Measurements from ENCODE around the gene POMT2.

POMT2 gene

DNA sequence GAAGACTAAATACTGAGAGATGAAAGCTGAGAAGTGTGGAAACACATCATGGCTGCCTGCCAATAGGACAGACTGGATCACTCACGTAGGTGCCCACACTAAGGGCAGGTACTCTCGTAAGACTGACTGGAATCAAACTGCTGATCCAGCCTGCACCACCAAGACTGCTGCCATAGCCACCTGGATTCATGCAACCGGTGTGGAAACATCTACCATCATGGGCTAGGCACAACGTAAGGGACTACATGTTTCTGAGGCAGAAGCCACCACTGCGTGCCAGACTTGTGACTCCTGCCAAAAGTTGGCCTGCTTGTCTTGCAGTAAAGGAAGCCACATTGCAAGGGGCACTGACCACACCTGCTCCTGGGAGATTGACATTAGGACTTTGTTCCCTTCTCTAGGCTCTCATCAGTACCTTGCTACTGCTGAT lies 3.8 kb downstream of the POMT2 start:
- Histone ChIP-seq H3K27me3 (ENCODE audit: control insufficient read depth in 2 of 2, insufficient read depth in 2 of 2, low read length in 2 of 2) (no peaks in the 10 kb centered on the region), H3K9me3 (ENCODE audit: control insufficient read depth in 2 of 2, low read length in 2 of 2) (no peaks in the 10 kb centered on the region), H3K4me3 (ENCODE audit: low read length in 2 of 2) (no peak overlapping the region), H3K4me1 (ENCODE audit: control insufficient read depth in 2 of 2, insufficient read depth in 2 of 2, low read length in 2 of 2) (peaks cover 13 to 30% of the 10 kb centered on the region in 2 donors), H3K9ac (ENCODE audit: low read depth in 1 of 2, low read length in 2 of 2) (no peak overlapping the region), H3K27ac (ENCODE audit: low read depth in 2 of 2, low read length in 2 of 2) (no peak overlapping the region), H3K36me3 (ENCODE audit: control insufficient read depth in 2 of 2, insufficient read depth in 2 of 2, low read length in 2 of 2) (no peaks in the 10 kb centered on the region)

DNA sequence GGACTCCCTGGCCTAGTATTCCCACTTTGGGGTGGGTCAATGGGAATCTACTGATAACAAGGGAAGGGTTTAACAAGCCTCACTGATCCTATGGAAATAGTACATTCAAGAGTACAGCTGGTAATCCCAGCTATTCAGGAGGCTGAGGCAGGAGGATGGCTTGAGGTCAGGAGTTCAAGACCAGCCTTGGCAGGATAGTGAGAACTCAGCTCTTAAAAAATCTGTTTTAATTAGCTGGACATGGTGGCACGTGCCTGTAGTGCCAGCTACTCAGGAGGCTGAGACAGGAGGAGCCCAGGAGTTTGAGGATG lies 4.5 kb downstream of the POMT2 start:
- H3K36me3 ChIP-seq (ENCODE audit: control insufficient read depth in 2 of 2, insufficient read depth in 2 of 2, low read length in 2 of 2): no peaks in the 10 kb centered on the region
- H3K9ac ChIP-seq (ENCODE audit: low read depth in 1 of 2, low read length in 2 of 2): no peak overlapping the region
- no peaks in the 10 kb centered on the region for H3K27me3 ChIP-seq (ENCODE audit: control insufficient read depth in 2 of 2, insufficient read depth in 2 of 2, low read length in 2 of 2)
- H3K27ac ChIP-seq (ENCODE audit: low read depth in 2 of 2, low read length in 2 of 2): no peak overlapping the region
- peaks cover 13 to 28% of the 10 kb centered on the region in 2 donors for H3K4me1 ChIP-seq (ENCODE audit: control insufficient read depth in 2 of 2, insufficient read depth in 2 of 2, low read length in 2 of 2)
- H3K9me3 ChIP-seq (ENCODE audit: control insufficient read depth in 2 of 2, low read length in 2 of 2): no peaks in the 10 kb centered on the region
- no peak overlapping the region for H3K4me3 ChIP-seq (ENCODE audit: low read length in 2 of 2)

DNA sequence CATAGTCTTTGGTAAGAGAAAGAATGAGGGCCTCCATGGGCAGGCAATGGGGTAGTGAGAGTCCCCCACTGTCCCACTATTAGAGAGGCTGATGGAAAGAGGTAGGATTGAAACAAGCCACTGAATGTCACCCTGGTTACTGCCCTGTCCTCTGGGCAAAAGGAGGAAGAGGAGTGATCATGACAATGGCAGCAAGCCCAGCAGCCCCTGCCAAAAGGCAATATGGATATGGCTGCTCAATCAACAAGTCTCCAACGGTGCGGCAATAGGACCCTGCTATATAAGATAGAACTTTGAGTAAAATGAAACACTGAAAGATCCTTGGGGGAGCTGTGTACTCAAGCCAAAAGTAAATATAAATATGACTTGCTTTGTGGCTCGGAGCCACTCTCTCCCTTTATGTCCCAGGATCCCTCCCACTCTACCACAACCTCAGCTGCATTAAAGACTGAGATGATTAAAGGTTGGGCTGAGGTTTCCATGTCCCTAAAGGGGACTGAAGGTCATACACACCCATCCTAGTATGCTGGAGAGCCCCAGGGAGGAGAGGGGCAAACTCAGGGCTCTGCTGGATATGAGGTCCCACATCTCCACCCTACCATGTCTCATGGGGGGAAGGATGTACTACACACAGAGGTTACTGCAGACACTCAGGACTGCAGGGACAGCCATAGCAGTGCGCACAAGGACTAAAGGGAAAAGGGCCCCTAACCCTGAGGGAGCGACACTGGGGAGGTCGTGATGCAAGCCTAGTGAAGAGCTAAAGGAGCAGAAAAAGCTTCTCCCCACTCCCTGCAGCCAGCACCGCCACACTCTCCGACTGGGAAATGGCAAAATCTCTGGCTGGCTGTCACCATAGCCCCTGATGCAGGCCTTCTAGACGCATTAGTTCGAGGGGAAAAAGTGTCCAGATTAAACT lies 5.9 kb downstream of the POMT2 start:
- no peaks in the 10 kb centered on the region for H3K27me3 ChIP-seq (ENCODE audit: control insufficient read depth in 2 of 2, insufficient read depth in 2 of 2, low read length in 2 of 2)
- no peaks in the 10 kb centered on the region for H3K9me3 ChIP-seq (ENCODE audit: control insufficient read depth in 2 of 2, low read length in 2 of 2)
- H3K4me3 ChIP-seq (ENCODE audit: low read length in 2 of 2): no peak overlapping the region
- H3K27ac ChIP-seq (ENCODE audit: low read depth in 2 of 2, low read length in 2 of 2): peak overlapping the region in 1 of 2 donors; percentile 32
- peaks cover 9 to 26% of the 10 kb centered on the region in 2 donors for H3K4me1 ChIP-seq (ENCODE audit: control insufficient read depth in 2 of 2, insufficient read depth in 2 of 2, low read length in 2 of 2)
- H3K9ac ChIP-seq (ENCODE audit: low read depth in 1 of 2, low read length in 2 of 2): no peak overlapping the region
- no peaks in the 10 kb centered on the region for H3K36me3 ChIP-seq (ENCODE audit: control insufficient read depth in 2 of 2, insufficient read depth in 2 of 2, low read length in 2 of 2)

DNA sequence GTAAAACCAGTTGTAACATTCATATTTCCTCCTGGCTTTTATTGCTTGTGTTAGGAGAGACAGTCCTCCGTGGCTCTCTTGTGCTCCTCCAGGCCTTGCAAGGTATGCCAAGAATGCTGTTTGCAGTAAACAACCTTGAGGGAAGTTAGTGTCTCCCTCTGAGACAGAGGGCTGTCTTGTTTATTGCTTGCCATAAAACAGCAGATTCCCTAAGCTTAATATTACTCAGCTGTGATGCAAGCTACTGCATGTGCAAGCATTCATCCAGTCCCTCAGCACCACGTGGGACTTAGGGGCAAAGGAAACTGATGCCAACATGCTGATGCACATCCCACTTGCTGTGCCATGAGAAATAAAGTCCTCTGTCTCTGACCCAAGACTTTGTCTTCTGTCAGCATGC lies 6.6 kb downstream of the POMT2 start:
- Histone ChIP-seq H3K9me3 (ENCODE audit: control insufficient read depth in 2 of 2, low read length in 2 of 2) (no peaks in the 10 kb centered on the region), H3K4me1 (ENCODE audit: control insufficient read depth in 2 of 2, insufficient read depth in 2 of 2, low read length in 2 of 2) (peaks cover 8 to 21% of the 10 kb centered on the region in 2 donors), H3K27ac (ENCODE audit: low read depth in 2 of 2, low read length in 2 of 2) (no peak overlapping the region), H3K36me3 (ENCODE audit: control insufficient read depth in 2 of 2, insufficient read depth in 2 of 2, low read length in 2 of 2) (no peaks in the 10 kb centered on the region), H3K9ac (ENCODE audit: low read depth in 1 of 2, low read length in 2 of 2) (no peak overlapping the region), H3K4me3 (ENCODE audit: low read length in 2 of 2) (no peak overlapping the region), H3K27me3 (ENCODE audit: control insufficient read depth in 2 of 2, insufficient read depth in 2 of 2, low read length in 2 of 2) (no peaks in the 10 kb centered on the region)

DNA sequence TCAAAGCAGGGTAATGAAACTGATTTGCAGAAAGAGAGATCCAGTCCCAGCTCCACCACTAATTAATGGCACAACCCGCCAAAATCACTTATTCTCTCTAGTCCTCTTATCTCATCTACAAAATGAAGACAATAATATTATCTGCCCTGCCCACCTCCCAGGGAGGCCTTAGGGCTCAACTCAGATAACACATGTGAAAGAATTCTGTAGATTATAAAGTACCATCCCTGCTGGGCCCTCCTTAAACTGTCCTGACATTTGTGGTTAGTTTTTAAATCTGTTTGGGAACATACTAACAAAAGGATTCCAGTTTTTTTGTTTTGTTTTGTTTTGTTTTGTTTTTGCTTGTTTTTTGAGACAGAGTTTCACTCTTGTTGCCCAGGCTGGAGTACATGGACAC lies 7.3 kb downstream of the POMT2 start:
- no peak overlapping the region for H3K9ac ChIP-seq (ENCODE audit: low read depth in 1 of 2, low read length in 2 of 2)
- H3K27ac ChIP-seq (ENCODE audit: low read depth in 2 of 2, low read length in 2 of 2): no peak overlapping the region
- peaks cover 8 to 21% of the 10 kb centered on the region in 2 donors for H3K4me1 ChIP-seq (ENCODE audit: control insufficient read depth in 2 of 2, insufficient read depth in 2 of 2, low read length in 2 of 2)
- no peaks in the 10 kb centered on the region for H3K27me3 ChIP-seq (ENCODE audit: control insufficient read depth in 2 of 2, insufficient read depth in 2 of 2, low read length in 2 of 2)
- H3K4me3 ChIP-seq (ENCODE audit: low read length in 2 of 2): no peak overlapping the region
- H3K36me3 ChIP-seq (ENCODE audit: control insufficient read depth in 2 of 2, insufficient read depth in 2 of 2, low read length in 2 of 2): no peaks in the 10 kb centered on the region
- no peaks in the 10 kb centered on the region for H3K9me3 ChIP-seq (ENCODE audit: control insufficient read depth in 2 of 2, low read length in 2 of 2)

DNA sequence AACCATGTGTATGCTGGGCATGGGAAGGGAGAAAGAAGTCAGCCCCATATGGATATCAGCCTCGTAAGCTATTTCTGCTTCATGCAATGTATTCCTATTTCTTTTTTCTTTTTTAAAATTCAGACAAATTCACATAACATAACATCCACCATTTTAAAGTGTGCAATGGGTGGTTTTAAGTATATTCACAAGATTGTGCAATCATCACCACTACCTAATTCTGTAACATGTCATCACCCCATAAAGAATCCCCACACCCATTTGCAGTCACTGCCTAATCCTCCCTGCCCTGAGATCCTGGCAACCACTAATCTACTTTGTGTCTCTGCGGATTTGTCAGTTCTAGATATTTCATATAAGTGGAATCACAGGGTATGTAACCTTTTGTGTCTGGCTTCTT lies 9.5 kb downstream of the POMT2 start:
- Histone ChIP-seq H3K9ac (ENCODE audit: low read depth in 1 of 2, low read length in 2 of 2) (no peak overlapping the region), H3K4me1 (ENCODE audit: control insufficient read depth in 2 of 2, insufficient read depth in 2 of 2, low read length in 2 of 2) (peaks cover 2 to 9% of the 10 kb centered on the region in 2 donors), H3K4me3 (ENCODE audit: low read length in 2 of 2) (no peak overlapping the region), H3K27ac (ENCODE audit: low read depth in 2 of 2, low read length in 2 of 2) (no peak overlapping the region), H3K36me3 (ENCODE audit: control insufficient read depth in 2 of 2, insufficient read depth in 2 of 2, low read length in 2 of 2) (no peaks in the 10 kb centered on the region), H3K9me3 (ENCODE audit: control insufficient read depth in 2 of 2, low read length in 2 of 2) (no peaks in the 10 kb centered on the region), H3K27me3 (ENCODE audit: control insufficient read depth in 2 of 2, insufficient read depth in 2 of 2, low read length in 2 of 2) (no peaks in the 10 kb centered on the region)

DNA sequence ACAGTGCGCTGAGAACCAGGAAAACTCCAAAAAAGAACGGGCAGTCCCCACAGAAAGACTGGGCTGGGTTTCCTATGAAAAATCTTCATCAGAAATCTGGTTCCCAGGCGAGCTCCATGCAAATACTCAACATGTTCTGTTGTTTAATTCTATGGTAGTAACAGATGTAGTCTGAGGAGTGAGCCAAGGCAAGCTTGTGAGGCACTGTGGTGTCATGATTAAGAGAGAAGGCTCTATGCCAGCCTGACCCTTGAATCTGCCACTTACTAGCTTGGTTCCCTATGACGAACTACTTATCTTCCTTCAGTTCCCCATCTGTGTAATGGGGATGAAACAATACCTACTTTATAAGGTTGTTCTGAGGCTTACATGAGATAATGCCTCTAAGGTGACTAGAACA lies 10.7 kb downstream of the POMT2 start:
- Histone ChIP-seq H3K4me3 (ENCODE audit: low read length in 2 of 2) (no peak overlapping the region), H3K9ac (ENCODE audit: low read depth in 1 of 2, low read length in 2 of 2) (no peak overlapping the region), H3K9me3 (ENCODE audit: control insufficient read depth in 2 of 2, low read length in 2 of 2) (no peaks in the 10 kb centered on the region), H3K27me3 (ENCODE audit: control insufficient read depth in 2 of 2, insufficient read depth in 2 of 2, low read length in 2 of 2) (no peaks in the 10 kb centered on the region), H3K4me1 (ENCODE audit: control insufficient read depth in 2 of 2, insufficient read depth in 2 of 2, low read length in 2 of 2) (peaks cover 0 to 9% of the 10 kb centered on the region in 2 donors), H3K36me3 (ENCODE audit: control insufficient read depth in 2 of 2, insufficient read depth in 2 of 2, low read length in 2 of 2) (peaks cover 3 to 4% of the 10 kb centered on the region in 2 donors), H3K27ac (ENCODE audit: low read depth in 2 of 2, low read length in 2 of 2) (no peak overlapping the region)

DNA sequence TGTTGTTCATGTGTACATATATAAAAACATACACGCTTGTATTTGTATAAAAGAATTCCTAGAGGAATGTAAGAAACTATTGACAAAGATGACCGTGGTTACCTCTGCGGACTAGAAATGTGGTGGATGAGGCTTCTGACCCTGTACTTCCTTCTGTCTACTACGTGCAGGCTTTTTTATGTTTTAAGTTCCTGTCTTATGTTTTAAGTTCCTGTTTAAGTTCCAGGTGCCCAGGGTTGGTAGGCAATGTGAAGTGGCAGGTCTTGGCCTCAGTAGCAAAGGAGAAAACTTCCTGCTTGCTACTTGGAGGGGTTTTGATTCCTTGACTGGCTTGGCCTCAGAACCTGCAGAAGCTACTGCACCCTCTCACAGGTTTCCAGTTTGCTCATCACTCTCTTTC lies 11.6 kb downstream of the POMT2 start:
- H3K9me3 ChIP-seq (ENCODE audit: control insufficient read depth in 2 of 2, low read length in 2 of 2): no peaks in the 10 kb centered on the region
- no peaks in the 10 kb centered on the region for H3K27me3 ChIP-seq (ENCODE audit: control insufficient read depth in 2 of 2, insufficient read depth in 2 of 2, low read length in 2 of 2)
- H3K4me1 ChIP-seq (ENCODE audit: control insufficient read depth in 2 of 2, insufficient read depth in 2 of 2, low read length in 2 of 2): peaks cover 0 to 3% of the 10 kb centered on the region in 2 donors
- no peak overlapping the region for H3K4me3 ChIP-seq (ENCODE audit: low read length in 2 of 2)
- H3K9ac ChIP-seq (ENCODE audit: low read depth in 1 of 2, low read length in 2 of 2): no peak overlapping the region
- no peak overlapping the region for H3K27ac ChIP-seq (ENCODE audit: low read depth in 2 of 2, low read length in 2 of 2)
- peaks cover 3 to 4% of the 10 kb centered on the region in 2 donors for H3K36me3 ChIP-seq (ENCODE audit: control insufficient read depth in 2 of 2, insufficient read depth in 2 of 2, low read length in 2 of 2)

DNA sequence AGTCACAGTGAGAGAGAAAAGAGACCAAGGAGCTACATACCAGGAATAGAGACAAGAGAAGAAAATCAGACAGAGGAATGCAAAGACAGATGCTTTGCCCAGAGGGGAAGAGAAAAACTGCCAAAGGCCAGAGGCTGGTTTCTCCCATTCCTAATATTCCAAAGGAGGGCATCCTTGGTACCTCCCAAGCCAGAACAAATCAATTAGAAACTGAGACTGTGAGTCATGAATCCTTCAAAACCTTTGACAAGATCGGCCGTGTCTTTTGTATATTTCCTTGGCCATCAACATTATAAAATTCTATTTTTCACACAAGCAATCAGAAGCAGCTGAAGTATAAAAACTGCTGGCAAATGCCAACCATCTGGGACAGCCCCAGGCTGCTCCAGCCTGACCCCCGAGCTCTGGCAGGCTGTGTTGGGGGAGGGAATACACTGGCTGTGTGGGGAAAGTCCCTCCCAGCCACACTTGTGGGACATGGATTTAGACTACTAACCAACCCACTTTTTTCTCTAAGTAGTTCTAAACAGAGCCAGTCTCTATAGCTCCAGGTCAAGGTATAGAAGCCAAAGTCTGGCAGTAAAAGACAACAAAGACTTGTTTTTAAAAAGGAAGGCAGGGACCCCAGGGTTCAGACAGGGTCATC lies 13.7 kb downstream of the POMT2 start:
- H3K9me3 ChIP-seq (ENCODE audit: control insufficient read depth in 2 of 2, low read length in 2 of 2): no peaks in the 10 kb centered on the region
- H3K4me3 ChIP-seq (ENCODE audit: low read length in 2 of 2): no peak overlapping the region
- H3K4me1 ChIP-seq (ENCODE audit: control insufficient read depth in 2 of 2, insufficient read depth in 2 of 2, low read length in 2 of 2): peaks cover 0 to 7% of the 10 kb centered on the region in 2 donors
- H3K27ac ChIP-seq (ENCODE audit: low read depth in 2 of 2, low read length in 2 of 2): no peak overlapping the region
- H3K36me3 ChIP-seq (ENCODE audit: control insufficient read depth in 2 of 2, insufficient read depth in 2 of 2, low read length in 2 of 2): peaks cover 3 to 4% of the 10 kb centered on the region in 2 donors
- H3K9ac ChIP-seq (ENCODE audit: low read depth in 1 of 2, low read length in 2 of 2): no peak overlapping the region
- no peaks in the 10 kb centered on the region for H3K27me3 ChIP-seq (ENCODE audit: control insufficient read depth in 2 of 2, insufficient read depth in 2 of 2, low read length in 2 of 2)

DNA sequence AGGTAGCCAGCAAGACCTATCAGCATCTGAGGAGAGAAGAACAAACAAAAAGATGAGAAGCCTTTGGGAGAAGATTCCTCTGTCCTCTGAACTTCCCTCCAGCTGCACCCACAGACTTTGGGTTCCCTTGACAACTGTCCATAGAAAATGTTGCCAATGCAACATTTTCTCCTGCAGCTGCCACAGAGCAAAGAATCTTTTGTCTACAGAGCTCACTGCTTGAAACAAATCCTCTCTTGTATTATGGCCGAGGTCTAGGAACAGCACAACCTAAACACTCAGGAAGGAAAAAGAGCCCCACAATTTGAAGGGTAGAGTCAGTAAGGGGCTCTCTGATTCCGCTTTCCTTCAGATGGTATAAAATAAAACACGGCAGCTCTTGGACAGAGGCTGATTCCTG lies 14.3 kb downstream of the POMT2 start:
- H3K9ac ChIP-seq (ENCODE audit: low read depth in 1 of 2, low read length in 2 of 2): no peak overlapping the region
- no peak overlapping the region for H3K4me3 ChIP-seq (ENCODE audit: low read length in 2 of 2)
- H3K27ac ChIP-seq (ENCODE audit: low read depth in 2 of 2, low read length in 2 of 2): no peak overlapping the region
- peaks cover 3 to 4% of the 10 kb centered on the region in 2 donors for H3K36me3 ChIP-seq (ENCODE audit: control insufficient read depth in 2 of 2, insufficient read depth in 2 of 2, low read length in 2 of 2)
- H3K9me3 ChIP-seq (ENCODE audit: control insufficient read depth in 2 of 2, low read length in 2 of 2): no peaks in the 10 kb centered on the region
- no peaks in the 10 kb centered on the region for H3K27me3 ChIP-seq (ENCODE audit: control insufficient read depth in 2 of 2, insufficient read depth in 2 of 2, low read length in 2 of 2)
- peaks cover 1 to 9% of the 10 kb centered on the region in 2 donors for H3K4me1 ChIP-seq (ENCODE audit: control insufficient read depth in 2 of 2, insufficient read depth in 2 of 2, low read length in 2 of 2)

Data from mucosa of rectum (tissue), 2 donors.